ENCODE data around the gene KRT78. TPM values are rescaled to one million over a fixed set of nuclear protein-coding genes. Genes with fewer than 3 reads are reported as not detected.
A peak's percentile ranks its signal among the peaks of the same experiment; 100 is the strongest.

Gene KRT78
- total RNA-seq, 1 donor from 2014 or later: not detected

- no peak for DNase-seq (ENCODE audit: low read depth)
- TF ChIP-seq CTCF (IDR thresholded peaks at IDR 0.05; ENCODE audit: insufficient read depth, low read length, poor library complexity, severe bottlenecking): no peak
- Histone ChIP-seq H3K4me3 (ENCODE audit: low read depth, low read length) (no peak overlapping the region), H3K36me3 (ENCODE audit: control insufficient read depth, insufficient read depth, low read length) (no peaks in the 10 kb centered on the region), H3K27me3 (ENCODE audit: control insufficient read depth, insufficient read depth, low read length) (peaks cover 2% of the 10 kb centered on the region)
Observed at GRCh38 chr12:52838609-52839435, 10.0 kb downstream of the KRT78 start.

- no peak for TF ChIP-seq CTCF (IDR thresholded peaks at IDR 0.05; ENCODE audit: insufficient read depth, low read length, poor library complexity, severe bottlenecking)
- DNase-seq (ENCODE audit: low read depth): no peak
- Histone ChIP-seq H3K36me3 (ENCODE audit: control insufficient read depth, insufficient read depth, low read length) (no peaks in the 10 kb centered on the region), H3K27me3 (ENCODE audit: control insufficient read depth, insufficient read depth, low read length) (peaks cover 2% of the 10 kb centered on the region), H3K4me3 (ENCODE audit: low read depth, low read length) (no peak overlapping the region)
Observed at GRCh38 chr12:52837781-52838608, 10.8 kb downstream of the KRT78 start.

- TF ChIP-seq CTCF (IDR thresholded peaks at IDR 0.05; ENCODE audit: insufficient read depth, low read length, poor library complexity, severe bottlenecking): no peak
- no peak overlapping the region for H3K4me3 ChIP-seq (ENCODE audit: low read depth, low read length)
- no peaks in the 10 kb centered on the region for H3K36me3 ChIP-seq (ENCODE audit: control insufficient read depth, insufficient read depth, low read length)
- peaks cover 2% of the 10 kb centered on the region for H3K27me3 ChIP-seq (ENCODE audit: control insufficient read depth, insufficient read depth, low read length)
- DNase-seq (ENCODE audit: low read depth): peak; percentile 66
Observed at GRCh38 chr12:52837413-52837741, 11.4 kb downstream of the KRT78 start.

- TF ChIP-seq CTCF (IDR thresholded peaks at IDR 0.05; ENCODE audit: insufficient read depth, low read length, poor library complexity, severe bottlenecking): no peak
- no peak overlapping the region for H3K4me3 ChIP-seq (ENCODE audit: low read depth, low read length)
Observed at GRCh38 chr12:52836491-52837412, 12.0 kb downstream of the KRT78 start.

GRCh38 chr12:52836042-52836466 is 12.7 kb downstream of the KRT78 start:
- DNase-seq (ENCODE audit: low read depth): no peak
- no peaks in the 10 kb centered on the region for H3K36me3 ChIP-seq (ENCODE audit: control insufficient read depth, insufficient read depth, low read length)
- no peak for TF ChIP-seq CTCF (IDR thresholded peaks at IDR 0.05; ENCODE audit: insufficient read depth, low read length, poor library complexity, severe bottlenecking)
- H3K27me3 ChIP-seq (ENCODE audit: control insufficient read depth, insufficient read depth, low read length): peaks cover 2% of the 10 kb centered on the region
- no peak overlapping the region for H3K4me3 ChIP-seq (ENCODE audit: low read depth, low read length)

More at GRCh38 chr12:52836491-52837412, 12.0 kb downstream of the KRT78 start:
- Histone ChIP-seq H3K27me3 (ENCODE audit: control insufficient read depth, insufficient read depth, low read length) (peaks cover 2% of the 10 kb centered on the region), H3K36me3 (ENCODE audit: control insufficient read depth, insufficient read depth, low read length) (no peaks in the 10 kb centered on the region)
- no peak for DNase-seq (ENCODE audit: low read depth)

All from kidney epithelial cell (primary cell).